H1 (cell line): ENCODE results near the gene PKP1. TPM values are rescaled to one million over a fixed set of nuclear protein-coding genes. Genes with fewer than 3 reads are reported as not detected.

Source experiments
- CTCF ChIA-PET: fragments of 300-600 bp; sonication (Branson Sonifier 250); formaldehyde crosslinking; loops from one replicate; lab custom pipeline; 2021; ENCODE audit not compliant: partially characterized antibody; lab: Charles Lee
- POLR2A ChIA-PET: fragments of 300-600 bp; sonication (Branson Sonifier 250); formaldehyde crosslinking; loops from one replicate; lab custom pipeline; 2021; ENCODE audit warnings: inconsistent platforms; ENCODE audit not compliant: partially characterized antibody; lab: Charles Lee
- DNase-seq, 2 experiments: peaks; one replicate each; pipeline versions ENCODE4 v3.0.0 to v3.0.0-alpha.2; 2010 to 2022; ENCODE audit warnings: low spot score in 2 of 2, low read depth in 1 of 2, mixed read lengths in 1 of 2
- FAIRE-seq: peaks from 2 replicates; lab custom pipeline; 2011; peaks lifted over from hg19 to GRCh38; lab: Jason Lieb, UNC
- H2AFZ ChIP-seq: 2 replicates; pipeline ENCODE4 v1.8.1; 2012; ENCODE audit warnings: low read length, inconsistent platforms
- H2AK5ac ChIP-seq: 2 replicates; pipeline ENCODE4 v1.6.1; 2013; ENCODE audit warnings: low read depth, low read length
- H2BK120ac ChIP-seq: replicated peaks from 2 replicates; pipeline ENCODE3; 2013; ENCODE audit warnings: low read depth, low read length, inconsistent platforms
- H2BK12ac ChIP-seq: 2 replicates; pipeline ENCODE4 v1.6.1; 2013; ENCODE audit warnings: low read depth, low read length
- H2BK15ac ChIP-seq: 2 replicates; pipeline ENCODE4 v1.6.1; 2013; ENCODE audit warnings: low read length
- H2BK20ac ChIP-seq: 2 replicates; pipeline ENCODE4 v1.6.1; 2013; ENCODE audit warnings: low read length
- H2BK5ac ChIP-seq: 2 replicates; pipeline ENCODE4 v1.6.1; 2013; ENCODE audit warnings: low read depth, low read length
- H3K14ac ChIP-seq: 2 replicates; pipeline ENCODE4 v1.6.1; 2013; ENCODE audit warnings: inconsistent platforms; ENCODE audit not compliant: insufficient read length
- H3K18ac ChIP-seq: 2 replicates; pipeline ENCODE4 v1.6.1; 2013; ENCODE audit warnings: low read length; ENCODE audit errors: extremely low read depth
- H3K23ac ChIP-seq: 2 replicates; pipeline ENCODE4 v1.6.1; 2013; ENCODE audit warnings: inconsistent platforms; ENCODE audit not compliant: insufficient read length
- H3K23me2 ChIP-seq: 2 replicates; pipeline ENCODE4 v1.6.1; 2013; ENCODE audit warnings: low read depth, low read length
- H3K27ac ChIP-seq: 2 replicates; pipeline ENCODE4 v1.6.1; 2011; ENCODE audit warnings: low read depth, low read length, inconsistent platforms
- H3K27me3 ChIP-seq, 4 experiments: replicated peaks in 1 of 4; 1 replicate in 1 of 4; 2 replicates in 3 of 4; pipeline versions ENCODE4 v1.6.1 to v1.8.1; 2011 to 2013; ENCODE audit warnings: low read length in 3 of 4, mild to moderate bottlenecking in 3 of 4, inconsistent platforms in 2 of 4, mixed read lengths in 2 of 4, moderate library complexity in 1 of 4; ENCODE audit not compliant: control insufficient read depth in 3 of 4, insufficient read depth in 3 of 4; ENCODE audit errors: extremely low read depth in 1 of 4
- H3K36me3 ChIP-seq, 4 experiments: 2 replicates each; pipeline versions ENCODE4 v1.6.1 to v1.8.1; 2011 to 2013; ENCODE audit warnings: mild to moderate bottlenecking in 4 of 4, low read length in 3 of 4, moderate library complexity in 2 of 4, control low read depth in 1 of 4, inconsistent platforms in 1 of 4; ENCODE audit not compliant: insufficient read depth in 4 of 4, control insufficient read depth in 2 of 4
- H3K4ac ChIP-seq: replicated peaks from 2 replicates; pipeline ENCODE3; 2013; ENCODE audit warnings: low read length, low read depth, mixed read lengths, inconsistent platforms; ENCODE audit not compliant: insufficient read length
- H3K4me1 ChIP-seq, 4 experiments: replicated peaks in 1 of 4; 1 replicate in 1 of 4; 2 replicates in 3 of 4; pipeline versions ENCODE4 v1.6.1 to v1.8.1; 2011 to 2013; ENCODE audit warnings: low read length in 3 of 4, inconsistent platforms in 2 of 4, mixed read lengths in 1 of 4; ENCODE audit not compliant: insufficient read depth in 4 of 4, control insufficient read depth in 3 of 4
- H3K4me2 ChIP-seq, 2 experiments: 2 replicates each; pipeline versions ENCODE4 v1.6.1 to v1.8.1; 2011 to 2013; ENCODE audit warnings: low read depth in 2 of 2, low read length in 2 of 2, control low read depth in 1 of 2, inconsistent platforms in 1 of 2, mild to moderate bottlenecking in 1 of 2; ENCODE audit not compliant: insufficient read depth in 1 of 2
- H3K4me3 ChIP-seq, 4 experiments: fragments of 200-600, 300-600 bp in 1 of 4; sonication (generic), shearing (Covaris generic), sonication (Bioruptor Twin) in 1 of 4; 2 replicates each; pipeline versions ENCODE4 v1.5.1 to v1.8.1; 2011 to 2016; ENCODE audit warnings: low read length in 4 of 4, low read depth in 3 of 4, control low read depth in 2 of 4, inconsistent platforms in 2 of 4, mild to moderate bottlenecking in 2 of 4, mixed read lengths in 1 of 4, moderate library complexity in 1 of 4; ENCODE audit not compliant: insufficient read depth in 2 of 4; ENCODE audit errors: extremely low read depth in 1 of 4
- H3K56ac ChIP-seq: replicated peaks from 2 replicates; pipeline ENCODE3; 2013; ENCODE audit warnings: low read depth, mild to moderate bottlenecking, mixed read lengths, low read length, inconsistent platforms; ENCODE audit not compliant: insufficient read length
- H3K79me1 ChIP-seq: 2 replicates; pipeline ENCODE4 v1.6.1; 2013; ENCODE audit warnings: low read depth, low read length, control low read depth
- H3K79me2 ChIP-seq, 2 experiments: 2 replicates each; pipeline versions ENCODE4 v1.6.1 to v1.8.1; 2012 to 2013; ENCODE audit warnings: low read length in 2 of 2, mild to moderate bottlenecking in 2 of 2, inconsistent platforms in 1 of 2; ENCODE audit not compliant: insufficient read depth in 2 of 2, control insufficient read depth in 1 of 2
- H3K9ac ChIP-seq, 4 experiments: replicated peaks in 1 of 4; 1 replicate in 1 of 4; 2 replicates in 3 of 4; pipeline versions ENCODE4 v1.6.1 to v1.8.1; 2011 to 2013; ENCODE audit warnings: low read depth in 3 of 4, low read length in 3 of 4, control low read depth in 2 of 4, mild to moderate bottlenecking in 2 of 4, moderate library complexity in 2 of 4, inconsistent platforms in 1 of 4; ENCODE audit errors: extremely low read depth in 1 of 4
- H3K9me3 ChIP-seq, 2 experiments: 2 replicates each; pipeline versions ENCODE4 v1.6.1 to v1.8.1; 2012 to 2013; ENCODE audit warnings: mild to moderate bottlenecking in 2 of 2, moderate library complexity in 2 of 2, control low read depth in 1 of 2, inconsistent platforms in 1 of 2, low read depth in 1 of 2, low read length in 1 of 2, mixed read lengths in 1 of 2; ENCODE audit not compliant: insufficient read depth in 2 of 2
- H4K20me1 ChIP-seq, 2 experiments: replicated peaks in 1 of 2; 2 replicates each; pipeline versions ENCODE3 to v1.8.1; 2011 to 2013; ENCODE audit warnings: inconsistent platforms in 2 of 2, low read length in 2 of 2, mild to moderate bottlenecking in 1 of 2; ENCODE audit not compliant: insufficient read depth in 2 of 2, control insufficient read depth in 1 of 2
- H4K5ac ChIP-seq: 2 replicates; pipeline ENCODE4 v1.6.1; 2013; ENCODE audit warnings: low read length, low read depth, mixed read lengths, inconsistent platforms; ENCODE audit not compliant: insufficient read length
- H4K8ac ChIP-seq: 2 replicates; pipeline ENCODE4 v1.8.0; 2013; ENCODE audit warnings: mild to moderate bottlenecking, moderate library complexity, low read length, inconsistent platforms; ENCODE audit not compliant: insufficient read depth; ENCODE audit errors: extremely low read depth
- H4K91ac ChIP-seq: replicated peaks from 2 replicates; pipeline ENCODE3; 2013; ENCODE audit warnings: low read length, mixed read lengths, inconsistent platforms; ENCODE audit not compliant: insufficient read length
- CREB1 ChIP-seq: IDR thresholded peaks from 2 replicates; pipeline ENCODE4 v1.6.1; 2012; ENCODE audit warnings: inconsistent platforms
- FOSL1 ChIP-seq: IDR thresholded peaks from 2 replicates; pipeline ENCODE4 v1.6.1; 2011; ENCODE audit warnings: mild to moderate bottlenecking, low read depth, low read length, moderate library complexity; ENCODE audit not compliant: insufficient read depth
- GTF2F1 ChIP-seq: IDR thresholded peaks from 2 replicates; pipeline ENCODE4 v1.6.1; 2012; ENCODE audit warnings: low read depth, low read length, improper control_type of control experiment, borderline replicate concordance
- KDM1A ChIP-seq: fragments of 200-600, 300-600 bp; sonication (generic); IDR thresholded peaks from 2 replicates; pipeline ENCODE4 v1.7.1; 2016; ENCODE audit warnings: mild to moderate bottlenecking, low read length, borderline replicate concordance
- KDM5A ChIP-seq: fragments of 200-600 bp; IDR thresholded peaks from 2 replicates; pipeline ENCODE4 v1.7.1; 2012; ENCODE audit warnings: mild to moderate bottlenecking, low read length, inconsistent platforms, mixed read lengths
- RXRA ChIP-seq: IDR thresholded peaks from 2 replicates; pipeline ENCODE4 v1.6.1; 2011; ENCODE audit warnings: low read depth, mild to moderate bottlenecking, low read length, moderate library complexity; ENCODE audit not compliant: insufficient read depth
- USF2 ChIP-seq: IDR thresholded peaks from 2 replicates; pipeline ENCODE4 v1.6.1; 2011; ENCODE audit warnings: low read length, improper control_type of control experiment
- ZNF274 ChIP-seq: IDR thresholded peaks from 2 replicates; pipeline ENCODE4 v1.7.0; 2012; ENCODE audit warnings: low read length, borderline replicate concordance; ENCODE audit errors: extremely low read depth
- WGBS, 2 experiments: shearing (Covaris generic) in 1 of 2; methylation state at CpG; one replicate each; pipeline versions ENCODE4 v1.1.6 to v1.1.7; 2013 to 2015; ENCODE audit warnings: low lambda C conversion rate in 2 of 2, mixed read lengths in 2 of 2, inconsistent platforms in 1 of 2, low coverage in 1 of 2, missing lambda C conversion rate in 1 of 2; ENCODE audit not compliant: insufficient replicate concordance in 2 of 2, insufficient coverage in 1 of 2, insufficient read length in 1 of 2; ENCODE audit errors: extremely low coverage in 1 of 2, missing lambda C conversion rate in 1 of 2; 5-methylcytosine and 5-hydroxymethylcytosine counted together
- polyA plus RNA-seq, 7 experiments: library from polyadenylated mRNA; depleted of rRNA in 3 of 7; stranded (reverse) in 5 of 7; unstranded in 2 of 7; fragments of >200 nt in 5 of 7; fragments of 200-250 nt in 2 of 7; gene quantifications; 1 replicate in 5 of 7; 2 replicates in 1 of 7; 4 replicates in 1 of 7; pipeline versions ENCODE4 v1.2.1 to v1.2.3, GENCODE V29; 2011 to 2013; ENCODE audit warnings: missing spikeins in 2 of 7, mixed read lengths in 2 of 7
- total RNA-seq: library from RNA; stranded (reverse); fragmentation: NEBNext Ultra II Directional; extraction: Animal tissue kit (Norgen Biotek cat#: 25700); gene quantifications from 2 replicates; pipeline ENCODE4 v1.2.1, GENCODE V29; 2021

Gene PKP1
- total and polyA plus RNA-seq, 2 of the 8 experiments (the other 6 are each of a cell fraction or from before 2014, with no cell fraction given), result 0.21 to 0.95 TPM

- H3K27ac ChIP-seq, result no peak overlapping the region
- no peaks in the 10 kb centered on the region for H3K79me1 ChIP-seq
- no peak overlapping the region for H2BK15ac ChIP-seq
- H2AK5ac ChIP-seq, result no peak overlapping the region
- no peak overlapping the region for H2BK120ac ChIP-seq
- H3K18ac ChIP-seq, result no peak overlapping the region
- H3K56ac ChIP-seq, result no peak overlapping the region
- no peak for FAIRE-seq
- no peaks in the 10 kb centered on the region for H3K9me3 ChIP-seq
- H3K4me2 ChIP-seq, result no peak overlapping the region
- H3K4me3 ChIP-seq, result no peak overlapping the region
- H4K20me1 ChIP-seq, result no peaks in the 10 kb centered on the region
- peaks cover 0 to 6% (median under 1%) of the 10 kb centered on the region in 4 experiments; a peak in 3 of 7 replicates for H3K4me1 ChIP-seq
- H2BK5ac ChIP-seq, result no peak overlapping the region
- H3K14ac ChIP-seq, result no peak overlapping the region
- WGBS, 2 experiments, result 67% methylated on average over 5 of the region's 5 CpGs; no CpG with 5 or more reads in 1 of the 2 experiments
- no peak overlapping the region for H2AFZ ChIP-seq
- ChIA-PET CTCF (interaction anchor here (0.9 to 3.8 kb wide), 9 partner anchors 13 to 142 kb away, joined by 3 to 36 read pairs (median 5); no protein-coding TSS in a partner anchor), POLR2A (no interaction called here)
- no peak for TF ChIP-seq USF2
- TF ChIP-seq KDM1A, result no peak
- no peak for TF ChIP-seq CREB1
- TF ChIP-seq RXRA, result no peak
- no peak for TF ChIP-seq ZNF274
- TF ChIP-seq GTF2F1, result no peak
- TF ChIP-seq FOSL1, result no peak
- no peak for TF ChIP-seq KDM5A
- peaks cover 0 to 10% (median 6%) of the 10 kb centered on the region in 4 experiments; a peak in 4 of 7 replicates for H3K27me3 ChIP-seq
- H4K91ac ChIP-seq, result no peak overlapping the region
- no peaks in the 10 kb centered on the region for H3K23me2 ChIP-seq
- no peak overlapping the region for H2BK12ac ChIP-seq
- H4K8ac ChIP-seq, result no peak overlapping the region
- H3K36me3 ChIP-seq, result no peaks in the 10 kb centered on the region
- no peaks in the 10 kb centered on the region for H3K79me2 ChIP-seq
- no peak for DNase-seq
- no peak overlapping the region for H3K23ac ChIP-seq
- H3K4ac ChIP-seq, result no peak overlapping the region
- no peak overlapping the region for H3K9ac ChIP-seq
- H4K5ac ChIP-seq, result no peak overlapping the region
- H2BK20ac ChIP-seq, result no peak overlapping the region
Observed at GRCh38 chr1:201305815-201306214, 22.5 kb downstream of the PKP1 start.
